DND-41 (cell line): ENCODE results near the gene METTL17.
A peak's percentile ranks its signal among the peaks of the same experiment; 100 is the strongest.

Experiments used
- ATAC-seq: fragments of 200-7000 bp; cut with Tn5 transposase; 3 replicates; pipeline ENCODE4 v1.9.1; 2021; ENCODE audit warnings: low read depth; ENCODE audit not compliant: insufficient read depth
- DNase-seq: peaks from one replicate; pipeline ENCODE4 v3.0.0-alpha.2; 2020
- H2AFZ ChIP-seq: 2 replicates; pipeline ENCODE4 v1.6.0; 2012; ENCODE audit warnings: low read depth, low read length
- H3K27ac ChIP-seq: 2 replicates; pipeline ENCODE4 v1.5.1; 2012; ENCODE audit warnings: low read length, inconsistent platforms
- H3K27me3 ChIP-seq: fragments of 200-600 bp; sonication (generic); 2 replicates; pipeline ENCODE4 v1.6.0; 2012; ENCODE audit warnings: low read length, mild to moderate bottlenecking, inconsistent platforms; ENCODE audit not compliant: insufficient read depth, poor library complexity
- H3K36me3 ChIP-seq: 2 replicates; pipeline ENCODE4 v1.5.1; 2012; ENCODE audit warnings: low read length, inconsistent platforms; ENCODE audit not compliant: insufficient read depth
- H3K4me1 ChIP-seq: 2 replicates; pipeline ENCODE4 v1.5.1; 2012; ENCODE audit warnings: mild to moderate bottlenecking, low read length; ENCODE audit not compliant: insufficient read depth
- H3K4me2 ChIP-seq: 2 replicates; pipeline ENCODE4 v1.6.0; 2012; ENCODE audit warnings: mild to moderate bottlenecking, moderate library complexity, low read length, inconsistent platforms; ENCODE audit not compliant: insufficient read depth
- H3K4me3 ChIP-seq, 2 experiments: fragments of 200-600 bp in 1 of 2; shearing (Covaris generic) in 1 of 2; 2 replicates each; pipeline ENCODE4 v1.5.1; 2012 to 2016; ENCODE audit warnings: inconsistent platforms in 2 of 2, low read length in 2 of 2, mild to moderate bottlenecking in 2 of 2, low read depth in 1 of 2, moderate library complexity in 1 of 2
- H3K79me2 ChIP-seq: 2 replicates; pipeline ENCODE4 v1.6.0; 2012; ENCODE audit warnings: low read length, inconsistent platforms; ENCODE audit not compliant: insufficient read depth
- H3K9ac ChIP-seq: 2 replicates; pipeline ENCODE4 v1.6.0; 2012; ENCODE audit warnings: low read depth, mild to moderate bottlenecking, inconsistent platforms, low read length, moderate library complexity
- H3K9me3 ChIP-seq: 2 replicates; pipeline ENCODE4 v1.5.1; 2012; ENCODE audit warnings: low read length, moderate library complexity, mild to moderate bottlenecking, inconsistent platforms; ENCODE audit not compliant: insufficient read depth, severe bottlenecking
- H4K20me1 ChIP-seq: 2 replicates; pipeline ENCODE4 v1.6.0; 2012; ENCODE audit warnings: low read length; ENCODE audit not compliant: insufficient read depth
- CTCF ChIP-seq: IDR thresholded peaks from 2 replicates; pipeline ENCODE4 v1.5.1; 2012; ENCODE audit warnings: borderline replicate concordance, low read length, moderate library complexity, mild to moderate bottlenecking; ENCODE audit not compliant: poor library complexity, severe bottlenecking; ENCODE audit errors: extremely low read depth
- EZH2 ChIP-seq: IDR thresholded peaks from 3 replicates; pipeline ENCODE4 v1.6.1; 2012; ENCODE audit warnings: borderline replicate concordance, low read depth, mild to moderate bottlenecking, moderate library complexity, low read length, inconsistent platforms; ENCODE audit not compliant: severe bottlenecking

METTL17 gene

DNA sequence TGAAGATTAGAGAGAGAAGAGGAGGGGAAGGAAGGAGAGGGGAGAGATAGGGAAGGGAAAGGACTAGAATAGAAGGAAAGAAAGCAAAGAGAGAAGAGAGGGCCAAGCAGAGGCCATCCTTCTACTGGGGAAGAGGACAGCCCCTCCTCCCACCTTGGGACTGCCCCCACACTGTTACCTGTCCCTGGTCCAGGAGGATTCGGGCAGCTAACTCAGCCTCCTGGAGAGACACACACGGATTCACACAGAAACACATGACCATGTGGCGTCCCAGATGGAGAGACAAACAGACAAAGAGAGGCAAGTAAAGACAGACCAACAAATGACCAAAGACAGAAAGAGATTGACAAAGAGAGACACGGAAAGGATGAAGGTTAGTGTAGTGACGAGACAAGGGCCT lies 32.9 kb downstream of the METTL17 start:
- no peak overlapping the region for H2AFZ ChIP-seq
- no peaks in the 10 kb centered on the region for H3K27me3 ChIP-seq
- no peaks in the 10 kb centered on the region for H3K36me3 ChIP-seq
- no peaks in the 10 kb centered on the region for H4K20me1 ChIP-seq
- no peak overlapping the region for H3K4me3 ChIP-seq
- H3K27ac ChIP-seq = no peak overlapping the region
- no peak for TF ChIP-seq EZH2
- no peak for TF ChIP-seq CTCF
- ATAC-seq = no peak
- no peak overlapping the region for H3K9ac ChIP-seq
- no peak for DNase-seq
- no peak overlapping the region for H3K4me2 ChIP-seq
- no peaks in the 10 kb centered on the region for H3K79me2 ChIP-seq
- H3K9me3 ChIP-seq = no peaks in the 10 kb centered on the region
- H3K4me1 ChIP-seq = peaks cover 17% of the 10 kb centered on the region

- Histone ChIP-seq H3K4me3 (no peak overlapping the region), H3K36me3 (no peaks in the 10 kb centered on the region), H3K9ac (no peak overlapping the region), H4K20me1 (no peaks in the 10 kb centered on the region), H3K27me3 (no peaks in the 10 kb centered on the region), H3K79me2 (no peaks in the 10 kb centered on the region), H2AFZ (no peak overlapping the region), H3K4me2 (no peak overlapping the region), H3K4me1 (peaks cover 17% of the 10 kb centered on the region), H3K27ac (no peak overlapping the region), H3K9me3 (no peaks in the 10 kb centered on the region)
- TF ChIP-seq CTCF (no peak), EZH2 (no peak)
- ATAC-seq = no peak
- no peak for DNase-seq
These were observed 33.4 kb downstream of the METTL17 start for GRCh38 chr14:21023174-21023573.

DNA sequence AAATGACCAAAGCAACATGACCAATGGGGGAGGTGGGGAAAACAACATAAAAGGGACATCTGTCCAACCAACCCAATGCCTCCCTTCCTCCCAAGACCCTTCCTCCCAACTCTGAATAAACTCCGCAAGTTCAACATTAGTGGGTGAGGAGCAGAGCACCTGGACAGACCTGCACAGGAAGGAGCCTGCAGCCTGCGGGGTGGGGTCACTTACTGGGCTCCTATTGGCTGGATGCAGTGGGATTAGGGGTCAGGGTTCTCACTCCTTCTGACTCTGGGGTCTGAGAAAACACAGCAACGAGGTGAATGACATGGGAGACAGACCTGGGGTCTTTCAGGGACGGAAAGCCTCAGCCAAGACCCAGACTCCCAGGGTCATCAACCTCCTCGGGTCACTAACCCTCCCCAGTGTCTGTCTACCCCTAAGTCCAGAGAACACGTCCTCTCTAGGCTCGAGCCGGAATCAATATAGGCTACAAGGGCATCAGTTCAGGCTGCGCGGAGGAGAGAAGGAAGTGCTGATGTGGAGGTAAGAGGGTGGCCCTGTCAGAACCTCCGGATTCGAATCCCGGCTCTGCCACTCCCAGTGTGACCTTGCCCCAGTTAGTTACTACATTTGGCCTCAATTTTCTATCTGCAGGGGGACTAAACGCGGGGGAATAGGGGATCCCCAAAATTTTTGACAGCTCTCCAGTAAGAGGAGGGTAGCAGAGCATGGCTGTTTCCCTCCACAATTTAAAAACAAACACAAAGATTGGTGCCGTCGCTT lies 34.2 kb downstream of the METTL17 start:
- no peak for DNase-seq
- Histone ChIP-seq H2AFZ (peak overlapping the region; percentile 77), H3K36me3 (no peaks in the 10 kb centered on the region), H3K27ac (no peak overlapping the region), H3K4me2 (peak overlapping the region; percentile 98), H3K4me1 (peaks cover 17% of the 10 kb centered on the region), H4K20me1 (no peaks in the 10 kb centered on the region), H3K4me3 (peak overlapping the region; percentile 9 to 66; a peak in 2 of 4 replicates), H3K9ac (peak overlapping the region; percentile 61), H3K27me3 (no peaks in the 10 kb centered on the region), H3K9me3 (no peaks in the 10 kb centered on the region), H3K79me2 (no peaks in the 10 kb centered on the region)
- TF ChIP-seq CTCF (no peak), EZH2 (no peak)
- no peak for ATAC-seq
